ENCODE results near the gene DAAM1. TPM values are rescaled to one million over a fixed set of nuclear protein-coding genes. Genes with fewer than 3 reads are reported as not detected.

The DAAM1 gene
- total RNA-seq, 1 donor from 2014 or later: 64.3 TPM

DNA sequence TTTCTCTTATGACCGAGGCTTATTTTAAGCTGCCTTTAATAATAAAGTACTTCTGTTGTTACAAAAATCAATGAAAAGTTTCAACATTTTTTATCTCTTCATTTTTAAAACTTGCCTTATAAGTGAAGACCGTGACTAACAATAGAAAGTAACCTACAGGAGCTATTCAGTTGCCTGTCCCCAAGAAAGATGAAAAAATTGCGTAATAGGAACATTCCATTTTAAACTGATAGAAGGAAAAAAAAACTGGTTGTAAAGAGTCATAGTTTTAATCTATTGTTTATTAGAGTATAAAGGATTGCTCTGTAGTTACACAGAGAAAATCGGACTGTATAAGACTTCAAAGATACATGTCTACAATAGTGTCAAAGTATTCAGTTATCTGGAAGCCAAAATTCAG is 83.3 kb downstream of the DAAM1 start:
- peaks cover 22% of the 10 kb centered on the region for H3K4me1 Mint-ChIP-seq (ENCODE audit: unreplicated experiment)
- no peaks in the 10 kb centered on the region for H3K27me3 Mint-ChIP-seq
- H3K4me3 Mint-ChIP-seq: no peak overlapping the region
- no peak overlapping the region for H3K27ac Mint-ChIP-seq
- H3K9me3 Mint-ChIP-seq: no peaks in the 10 kb centered on the region
- DNase-seq (ENCODE audit: extremely low spot score, unreplicated experiment): no peak
- H3K36me3 Mint-ChIP-seq: peaks cover 40% of the 10 kb centered on the region
- TF ChIP-seq, protein P1, sequence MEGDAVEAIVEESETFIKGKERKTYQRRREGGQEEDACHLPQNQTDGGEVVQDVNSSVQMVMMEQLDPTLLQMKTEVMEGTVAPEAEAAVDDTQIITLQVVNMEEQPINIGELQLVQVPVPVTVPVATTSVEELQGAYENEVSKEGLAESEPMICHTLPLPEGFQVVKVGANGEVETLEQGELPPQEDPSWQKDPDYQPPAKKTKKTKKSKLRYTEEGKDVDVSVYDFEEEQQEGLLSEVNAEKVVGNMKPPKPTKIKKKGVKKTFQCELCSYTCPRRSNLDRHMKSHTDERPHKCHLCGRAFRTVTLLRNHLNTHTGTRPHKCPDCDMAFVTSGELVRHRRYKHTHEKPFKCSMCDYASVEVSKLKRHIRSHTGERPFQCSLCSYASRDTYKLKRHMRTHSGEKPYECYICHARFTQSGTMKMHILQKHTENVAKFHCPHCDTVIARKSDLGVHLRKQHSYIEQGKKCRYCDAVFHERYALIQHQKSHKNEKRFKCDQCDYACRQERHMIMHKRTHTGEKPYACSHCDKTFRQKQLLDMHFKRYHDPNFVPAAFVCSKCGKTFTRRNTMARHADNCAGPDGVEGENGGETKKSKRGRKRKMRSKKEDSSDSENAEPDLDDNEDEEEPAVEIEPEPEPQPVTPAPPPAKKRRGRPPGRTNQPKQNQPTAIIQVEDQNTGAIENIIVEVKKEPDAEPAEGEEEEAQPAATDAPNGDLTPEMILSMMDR (conservative IDR thresholded peaks at IDR 0.05): no peak

DNA sequence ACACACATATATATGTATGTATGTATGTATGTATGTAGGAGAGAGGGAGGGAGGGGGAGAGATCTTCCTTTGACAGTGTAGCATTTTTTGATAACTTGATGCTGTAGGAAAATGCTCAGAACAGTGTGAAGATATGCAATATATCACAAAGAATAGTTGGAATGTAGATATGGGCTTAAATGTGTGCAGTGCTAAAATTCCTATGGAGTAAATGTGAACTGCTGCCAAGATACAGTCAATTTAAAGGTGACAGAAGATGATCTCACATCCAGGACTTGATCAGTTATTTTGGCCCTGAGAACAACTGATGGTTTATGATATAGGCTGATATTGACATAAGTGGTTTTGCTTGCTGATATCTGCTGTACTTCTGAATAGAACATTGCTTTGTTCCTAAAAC is 84.2 kb downstream of the DAAM1 start:
- H3K4me3 Mint-ChIP-seq: no peak overlapping the region
- H3K27ac Mint-ChIP-seq: no peak overlapping the region
- H3K36me3 Mint-ChIP-seq: peaks cover 35% of the 10 kb centered on the region
- H3K4me1 Mint-ChIP-seq (ENCODE audit: unreplicated experiment): peaks cover 22% of the 10 kb centered on the region
- no peak for DNase-seq (ENCODE audit: extremely low spot score, unreplicated experiment)
- no peaks in the 10 kb centered on the region for H3K27me3 Mint-ChIP-seq
- TF ChIP-seq, protein P1 (conservative IDR thresholded peaks at IDR 0.05): no peak
- no peaks in the 10 kb centered on the region for H3K9me3 Mint-ChIP-seq

DNA sequence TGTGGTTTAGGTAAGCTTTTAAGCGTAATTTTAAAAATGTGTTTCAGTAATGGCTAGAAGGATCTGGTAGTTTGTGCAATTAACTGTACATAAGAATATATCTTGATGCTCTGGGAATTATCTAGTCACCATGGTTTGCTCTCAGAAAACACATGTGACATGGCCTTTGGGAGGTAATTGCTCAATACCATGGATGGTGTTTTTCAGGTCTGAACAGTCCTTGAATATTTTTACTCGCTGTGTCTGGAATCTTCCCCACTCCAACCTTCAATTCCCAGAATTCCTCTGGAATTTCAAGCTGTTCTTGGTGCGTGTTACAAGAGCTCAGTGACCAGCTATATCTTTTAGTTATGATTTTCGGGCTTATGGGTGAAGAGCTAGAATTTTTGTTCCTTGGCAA is 85.3 kb downstream of the DAAM1 start:
- Mint-ChIP-seq H3K9me3 (no peaks in the 10 kb centered on the region), H3K4me1 (ENCODE audit: unreplicated experiment) (peaks cover 22% of the 10 kb centered on the region), H3K36me3 (peaks cover 27% of the 10 kb centered on the region), H3K27ac (no peak overlapping the region), H3K4me3 (no peak overlapping the region), H3K27me3 (no peaks in the 10 kb centered on the region)
- TF ChIP-seq, protein P1 (conservative IDR thresholded peaks at IDR 0.05): no peak
- no peak for DNase-seq (ENCODE audit: extremely low spot score, unreplicated experiment)

DNA sequence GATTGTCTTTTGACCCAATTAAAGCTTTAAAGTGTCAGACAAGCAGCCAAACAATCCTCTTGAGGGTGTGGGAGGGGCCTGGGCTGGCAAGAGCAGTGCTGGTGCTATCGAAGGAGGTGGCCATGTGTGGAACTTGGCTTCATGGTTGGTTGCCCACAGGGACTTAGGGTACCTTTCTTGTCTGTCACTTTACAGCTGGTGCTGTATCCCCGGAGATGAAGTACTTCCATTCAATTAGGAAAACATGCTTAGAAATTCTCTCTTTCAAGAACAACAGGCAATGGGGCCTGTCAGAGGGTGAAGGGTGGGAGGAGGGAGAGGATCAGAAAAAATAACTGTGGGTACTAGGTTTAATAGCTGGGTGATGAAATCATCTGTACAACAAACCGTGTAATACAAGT is 86.5 kb downstream of the DAAM1 start:
- DNase-seq (ENCODE audit: extremely low spot score, unreplicated experiment): no peak
- peaks cover 22% of the 10 kb centered on the region for H3K4me1 Mint-ChIP-seq (ENCODE audit: unreplicated experiment)
- no peak overlapping the region for H3K4me3 Mint-ChIP-seq
- H3K27ac Mint-ChIP-seq: no peak overlapping the region
- no peaks in the 10 kb centered on the region for H3K27me3 Mint-ChIP-seq
- no peaks in the 10 kb centered on the region for H3K9me3 Mint-ChIP-seq
- H3K36me3 Mint-ChIP-seq: peaks cover 16% of the 10 kb centered on the region
- TF ChIP-seq, protein P1 (conservative IDR thresholded peaks at IDR 0.05): no peak

DNA sequence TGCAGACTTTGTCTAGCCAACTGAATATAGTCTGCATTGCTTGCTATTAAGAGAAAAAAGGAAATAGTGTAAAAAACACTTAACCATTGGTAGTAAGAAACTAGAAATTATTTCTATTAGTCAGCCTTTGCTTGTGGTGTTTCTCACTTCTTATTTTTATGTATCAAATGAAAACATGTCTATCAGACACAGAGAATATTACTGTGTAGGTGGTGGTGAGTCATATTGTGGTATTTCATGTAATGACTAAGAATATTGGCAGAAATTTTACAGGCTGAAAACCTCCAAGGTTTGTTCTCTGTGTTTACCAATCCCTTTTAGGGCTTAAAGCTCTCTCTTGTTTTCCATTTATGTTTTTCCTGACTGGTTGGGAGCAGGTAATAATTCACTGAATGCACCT is 87.2 kb downstream of the DAAM1 start:
- TF ChIP-seq, protein P1 (conservative IDR thresholded peaks at IDR 0.05): no peak
- no peak for DNase-seq (ENCODE audit: extremely low spot score, unreplicated experiment)
- H3K4me3 Mint-ChIP-seq: no peak overlapping the region
- peaks cover 22% of the 10 kb centered on the region for H3K4me1 Mint-ChIP-seq (ENCODE audit: unreplicated experiment)
- H3K9me3 Mint-ChIP-seq: no peaks in the 10 kb centered on the region
- no peaks in the 10 kb centered on the region for H3K27me3 Mint-ChIP-seq
- peaks cover 16% of the 10 kb centered on the region for H3K36me3 Mint-ChIP-seq
- peak overlapping the region; percentile 68 for H3K27ac Mint-ChIP-seq

DNA sequence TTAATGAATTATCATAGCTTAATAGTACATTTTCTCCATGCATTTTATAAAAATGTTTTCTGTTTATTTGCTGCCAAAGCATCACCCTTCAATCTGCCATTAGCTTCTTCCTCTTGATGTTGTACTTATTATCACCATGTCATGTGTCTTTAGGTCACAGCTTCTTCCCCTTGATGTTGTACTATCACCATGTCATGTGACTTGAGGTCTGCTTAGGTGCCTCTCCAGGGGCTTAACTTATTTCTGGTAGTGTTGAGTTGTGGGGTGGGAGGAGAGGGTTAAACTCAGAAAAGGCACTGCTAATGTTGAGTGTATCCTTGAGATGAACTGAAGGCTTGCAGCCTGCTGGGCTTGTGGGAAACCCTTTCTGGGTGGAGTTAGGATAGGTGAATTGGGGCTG is 87.8 kb downstream of the DAAM1 start:
- Mint-ChIP-seq H3K36me3 (peaks cover 21% of the 10 kb centered on the region), H3K4me3 (no peak overlapping the region), H3K4me1 (ENCODE audit: unreplicated experiment) (peaks cover 22% of the 10 kb centered on the region), H3K27me3 (no peaks in the 10 kb centered on the region), H3K27ac (peak overlapping the region; percentile 68), H3K9me3 (no peaks in the 10 kb centered on the region)
- no peak for DNase-seq (ENCODE audit: extremely low spot score, unreplicated experiment)
- TF ChIP-seq, protein P1 (conservative IDR thresholded peaks at IDR 0.05): no peak
